Smooth muscle cell (in vitro differentiated cells): ENCODE results near the gene GALNT7. TPM values are rescaled to one million over a fixed set of nuclear protein-coding genes. Genes with fewer than 3 reads are reported as not detected.

Experiments used
- DNase-seq: peaks from one replicate; lab custom pipeline; 2025; ENCODE audit not compliant: unreplicated experiment; lab: John Stamatoyannopoulos, UW
- H2AFZ ChIP-seq: fragments of 200-600 bp; sonication (generic); 2 replicates; pipeline ENCODE4 v1.6.0; 2016; ENCODE audit warnings: antibody characterized with exemption, low read depth, mild to moderate bottlenecking
- H3F3A ChIP-seq: fragments of 200-600 bp; sonication (generic); 2 replicates; pipeline ENCODE4 v1.6.0; 2017; ENCODE audit warnings: antibody characterized with exemption, low read depth
- H3K27ac ChIP-seq: fragments of 200-600 bp; sonication (generic); 2 replicates; pipeline ENCODE4 v1.5.1; 2016; ENCODE audit warnings: low read depth, mild to moderate bottlenecking
- H3K27me3 ChIP-seq: fragments of 200-600 bp; sonication (generic); 2 replicates; pipeline ENCODE4 v1.6.1; 2016; ENCODE audit warnings: low read depth, mild to moderate bottlenecking
- H3K36me3 ChIP-seq: fragments of 200-600 bp; sonication (generic); 2 replicates; pipeline ENCODE4 v1.5.1; 2016; ENCODE audit warnings: low read depth
- H3K4me1 ChIP-seq: fragments of 200-600 bp; sonication (generic); 2 replicates; pipeline ENCODE4 v1.5.1; 2016; ENCODE audit warnings: low read depth
- H3K4me2 ChIP-seq: fragments of 200-600 bp; sonication (generic); 2 replicates; pipeline ENCODE4 v1.6.0; 2016; ENCODE audit warnings: mild to moderate bottlenecking
- H3K4me3 ChIP-seq: fragments of 200-600 bp; sonication (generic); 2 replicates; pipeline ENCODE4 v1.5.1; 2016; ENCODE audit warnings: mild to moderate bottlenecking
- H3K79me2 ChIP-seq: fragments of 200-600 bp; sonication (generic); 2 replicates; pipeline ENCODE4 v1.6.0; 2016; ENCODE audit warnings: low read depth, mild to moderate bottlenecking
- H3K9ac ChIP-seq: fragments of 200-600 bp; sonication (generic); 2 replicates; pipeline ENCODE4 v1.6.0; 2016; ENCODE audit warnings: low read depth
- H3K9me3 ChIP-seq: fragments of 200-600 bp; sonication (generic); replicated peaks from 2 replicates; pipeline ENCODE4 v1.5.1; 2016; ENCODE audit warnings: low read depth
- H4K20me1 ChIP-seq: fragments of 200-600 bp; sonication (generic); 2 replicates; pipeline ENCODE4 v1.6.0; 2016; ENCODE audit warnings: low read depth
- CTCF ChIP-seq: fragments of 200-600 bp; sonication (generic); IDR thresholded peaks from 2 replicates; pipeline ENCODE4 v1.5.1; 2017; ENCODE audit warnings: borderline replicate concordance, mild to moderate bottlenecking, antibody characterized with exemption; ENCODE audit not compliant: insufficient read depth, poor library complexity, severe bottlenecking
- WGBS: methylation state at CpG from one replicate; pipeline ENCODE4 v1.1.7; 2016; ENCODE audit warnings: low lambda C conversion rate; 5-methylcytosine and 5-hydroxymethylcytosine counted together
- polyA plus RNA-seq: library from polyadenylated mRNA; unstranded; fragments of >200 nt; fragmentation: Nextera tagmentation; extraction: Ambion mirVana; gene quantifications from 2 replicates; pipeline ENCODE4 v1.2.1, GENCODE V29; 2016
- total RNA-seq: library from RNA; depleted of rRNA; stranded (reverse); fragments of >200 nt; gene quantifications from 2 replicates; pipeline ENCODE4 v1.2.3, GENCODE V29; 2014

GALNT7 gene
- total and polyA plus RNA-seq, 2 experiments from 2014 or later = 9.0 to 33.4 TPM

GRCh38 chr4:173257732-173258717, 89.4 kb downstream of the GALNT7 start:
- peaks cover 27% of the 10 kb centered on the region for H4K20me1 ChIP-seq
- no peak for DNase-seq
- H3K9ac ChIP-seq = no peak overlapping the region
- H3K79me2 ChIP-seq = no peaks in the 10 kb centered on the region
- H3K27ac ChIP-seq = no peak overlapping the region
- WGBS = 26% methylated on average over 4 of the region's 4 CpGs
- H3K36me3 ChIP-seq = no peaks in the 10 kb centered on the region
- peak; percentile 86 for TF ChIP-seq CTCF
- peaks cover 22% of the 10 kb centered on the region for H3K27me3 ChIP-seq
- H3K4me2 ChIP-seq = no peak overlapping the region
- H3K4me1 ChIP-seq = no peaks in the 10 kb centered on the region
- no peak overlapping the region for H3K4me3 ChIP-seq
- H3K9me3 ChIP-seq = no peaks in the 10 kb centered on the region
- no peaks in the 10 kb centered on the region for H3F3A ChIP-seq
- H2AFZ ChIP-seq = no peak overlapping the region

- Histone ChIP-seq H2AFZ (no peak overlapping the region), H3K27ac (no peak overlapping the region), H3K4me3 (no peak overlapping the region), H3K9ac (no peak overlapping the region), H3K27me3 (peaks cover 18% of the 10 kb centered on the region), H3K4me2 (no peak overlapping the region), H4K20me1 (peaks cover 18% of the 10 kb centered on the region), H3F3A (no peaks in the 10 kb centered on the region), H3K4me1 (no peaks in the 10 kb centered on the region), H3K9me3 (no peaks in the 10 kb centered on the region), H3K79me2 (no peaks in the 10 kb centered on the region), H3K36me3 (no peaks in the 10 kb centered on the region)
- 94% methylated on average over 2 of the region's 2 CpGs for WGBS
- no peak for DNase-seq
- no peak for TF ChIP-seq CTCF
Observed at GRCh38 chr4:173258866-173259265, 90.3 kb downstream of the GALNT7 start.

GRCh38 chr4:173259310-173259709, 90.7 kb downstream of the GALNT7 start:
- Histone ChIP-seq H3K36me3 (no peaks in the 10 kb centered on the region), H2AFZ (no peak overlapping the region), H3K27ac (no peak overlapping the region), H3K9ac (no peak overlapping the region), H3K4me2 (no peak overlapping the region), H3K27me3 (peaks cover 14% of the 10 kb centered on the region), H3K4me3 (no peak overlapping the region), H3K79me2 (no peaks in the 10 kb centered on the region), H3K4me1 (peaks cover 2% of the 10 kb centered on the region), H4K20me1 (peaks cover 17% of the 10 kb centered on the region), H3K9me3 (no peaks in the 10 kb centered on the region), H3F3A (no peaks in the 10 kb centered on the region)
- no peak for DNase-seq
- over 99% methylated on average over 6 of the region's 6 CpGs for WGBS
- TF ChIP-seq CTCF = no peak
